DOHH2 (cell line): ENCODE results near the gene ZDHHC16.
A peak's percentile ranks its signal among the peaks of the same experiment; 100 is the strongest.

Experiments
- H3F3A ChIP-seq: fragments of 200-600 bp; sonication (generic), shearing (Covaris generic); 2 replicates; pipeline ENCODE4 v1.6.0; 2016; ENCODE audit warnings: antibody characterized with exemption, mild to moderate bottlenecking; ENCODE audit not compliant: control insufficient read depth, insufficient read depth
- H3K27ac ChIP-seq: fragments of 200-600 bp; sonication (generic); 2 replicates; pipeline ENCODE4 v1.5.1; 2014; ENCODE audit warnings: low read depth, mild to moderate bottlenecking, low read length, moderate library complexity
- H3K27me3 ChIP-seq: fragments of 200-600 bp; sonication (generic); 2 replicates; pipeline ENCODE4 v1.6.1; 2014; ENCODE audit warnings: mild to moderate bottlenecking, low read length, mixed read lengths; ENCODE audit not compliant: control insufficient read depth
- H3K36me3 ChIP-seq: fragments of 200-600 bp; sonication (generic); 2 replicates; pipeline ENCODE4 v1.6.1; 2014; ENCODE audit warnings: mild to moderate bottlenecking, low read length, moderate library complexity, mixed read lengths; ENCODE audit not compliant: control insufficient read depth
- H3K4me1 ChIP-seq: fragments of 200-600 bp; sonication (generic); 2 replicates; pipeline ENCODE4 v1.6.1; 2014; ENCODE audit warnings: mild to moderate bottlenecking, low read length, mixed read lengths; ENCODE audit not compliant: control insufficient read depth
- H3K4me2 ChIP-seq: fragments of 200-600 bp; sonication (generic); 2 replicates; pipeline ENCODE4 v1.6.0; 2014; ENCODE audit warnings: mild to moderate bottlenecking, low read length, moderate library complexity
- H3K4me3 ChIP-seq: fragments of 200-600 bp; sonication (generic); 2 replicates; pipeline ENCODE4 v1.5.1; 2014; ENCODE audit warnings: mild to moderate bottlenecking, low read length, mixed read lengths
- H3K79me2 ChIP-seq: fragments of 200-600 bp; sonication (generic); 2 replicates; pipeline ENCODE4 v1.6.1; 2014; ENCODE audit warnings: mild to moderate bottlenecking, low read length, mixed read lengths; ENCODE audit not compliant: control insufficient read depth
- H3K9me2 ChIP-seq: fragments of 200-600 bp; sonication (generic); replicated peaks from 2 replicates; pipeline ENCODE4 v1.6.1; 2014; ENCODE audit warnings: mild to moderate bottlenecking, low read length, mixed read lengths; ENCODE audit not compliant: control insufficient read depth
- H3K9me3 ChIP-seq: fragments of 200-600 bp; sonication (generic); 2 replicates; pipeline ENCODE4 v1.6.1; 2014; ENCODE audit warnings: antibody characterized with exemption, low read length, mixed read lengths; ENCODE audit not compliant: control insufficient read depth, insufficient read depth
- H4K20me1 ChIP-seq: fragments of 200-600 bp; sonication (generic); 2 replicates; pipeline ENCODE4 v1.6.0; 2014; ENCODE audit warnings: low read depth, mild to moderate bottlenecking, antibody characterized with exemption, low read length, moderate library complexity; ENCODE audit not compliant: control insufficient read depth, insufficient read depth
- EZH2phosphoT487 ChIP-seq: fragments of 200-600 bp; sonication (generic); IDR thresholded peaks from 2 replicates; pipeline ENCODE4 v1.6.1; 2017; ENCODE audit warnings: borderline replicate concordance, mild to moderate bottlenecking, antibody characterized with exemption, low read length, moderate library complexity, mixed read lengths
- TF ChIP-seq, protein P1 (sequence below): fragments of 200-600 bp; sonication (generic); IDR thresholded peaks from one replicate; pipeline ENCODE4 v1.5.1; 2014; ENCODE audit warnings: antibody characterized with exemption, mild to moderate bottlenecking, low read depth, low read length; ENCODE audit not compliant: poor library complexity, severe bottlenecking

The ZDHHC16 gene

DNA sequence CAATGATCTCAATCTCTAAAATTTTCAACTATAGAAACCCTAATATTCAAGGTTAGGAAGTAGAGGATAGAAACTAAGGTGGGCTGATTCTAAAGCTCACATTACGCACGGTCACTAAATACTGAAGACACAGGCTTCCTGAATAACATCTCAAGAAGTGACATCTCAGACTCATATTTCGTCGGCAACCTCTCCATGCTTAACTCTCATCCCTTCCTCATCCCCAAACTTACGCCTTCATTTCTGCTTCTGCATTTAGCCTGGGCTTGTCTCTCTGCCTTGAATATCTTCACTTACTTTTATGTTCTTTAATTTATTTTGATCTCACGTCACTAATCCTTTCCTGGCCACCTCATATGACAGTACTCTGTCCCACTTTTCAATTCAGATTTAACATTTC lies 10.8 kb upstream of the ZDHHC16 start:
- Histone ChIP-seq H4K20me1 (no peaks in the 10 kb centered on the region), H3K4me3 (no peak overlapping the region), H3K36me3 (peaks cover 67% of the 10 kb centered on the region), H3K4me2 (no peak overlapping the region), H3F3A (peaks cover 43% of the 10 kb centered on the region), H3K9me3 (no peaks in the 10 kb centered on the region), H3K4me1 (peaks cover 11% of the 10 kb centered on the region; the same call in 1 of the 2 replicates), H3K27ac (no peak overlapping the region), H3K27me3 (no peaks in the 10 kb centered on the region), H3K9me2 (no peaks in the 10 kb centered on the region), H3K79me2 (peaks cover 13% of the 10 kb centered on the region)
- no peak for TF ChIP-seq EZH2phosphoT487
- TF ChIP-seq, protein P1, sequence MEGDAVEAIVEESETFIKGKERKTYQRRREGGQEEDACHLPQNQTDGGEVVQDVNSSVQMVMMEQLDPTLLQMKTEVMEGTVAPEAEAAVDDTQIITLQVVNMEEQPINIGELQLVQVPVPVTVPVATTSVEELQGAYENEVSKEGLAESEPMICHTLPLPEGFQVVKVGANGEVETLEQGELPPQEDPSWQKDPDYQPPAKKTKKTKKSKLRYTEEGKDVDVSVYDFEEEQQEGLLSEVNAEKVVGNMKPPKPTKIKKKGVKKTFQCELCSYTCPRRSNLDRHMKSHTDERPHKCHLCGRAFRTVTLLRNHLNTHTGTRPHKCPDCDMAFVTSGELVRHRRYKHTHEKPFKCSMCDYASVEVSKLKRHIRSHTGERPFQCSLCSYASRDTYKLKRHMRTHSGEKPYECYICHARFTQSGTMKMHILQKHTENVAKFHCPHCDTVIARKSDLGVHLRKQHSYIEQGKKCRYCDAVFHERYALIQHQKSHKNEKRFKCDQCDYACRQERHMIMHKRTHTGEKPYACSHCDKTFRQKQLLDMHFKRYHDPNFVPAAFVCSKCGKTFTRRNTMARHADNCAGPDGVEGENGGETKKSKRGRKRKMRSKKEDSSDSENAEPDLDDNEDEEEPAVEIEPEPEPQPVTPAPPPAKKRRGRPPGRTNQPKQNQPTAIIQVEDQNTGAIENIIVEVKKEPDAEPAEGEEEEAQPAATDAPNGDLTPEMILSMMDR: no peak

DNA sequence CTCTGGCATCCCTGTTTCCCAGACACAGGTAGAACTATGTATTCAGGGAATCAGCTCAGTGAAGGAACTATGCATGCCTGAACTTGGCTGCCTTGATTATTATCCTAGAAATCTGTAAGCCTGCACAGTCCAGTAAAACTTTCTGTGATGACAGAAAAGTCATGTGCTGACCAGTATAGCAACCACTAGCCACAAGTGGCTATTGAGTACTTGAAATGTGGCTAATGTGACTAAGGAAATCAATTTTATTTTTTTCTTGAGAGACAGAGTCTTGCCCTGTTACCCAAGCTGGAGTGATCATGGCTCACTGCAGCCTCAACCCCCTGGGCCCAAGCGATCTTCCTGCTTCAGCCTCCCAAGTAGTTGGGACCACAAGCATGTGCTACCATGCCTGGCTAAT lies 3.7 kb upstream of the ZDHHC16 start:
- Histone ChIP-seq H3K9me2 (no peaks in the 10 kb centered on the region), H3K4me2 (no peak overlapping the region), H3K4me3 (no peak overlapping the region), H3F3A (no peaks in the 10 kb centered on the region), H3K27me3 (no peaks in the 10 kb centered on the region), H3K9me3 (no peaks in the 10 kb centered on the region), H4K20me1 (0 out of 2 replicates have a peak, but pooled peaks cover 2% of the 10 kb centered on the region), H3K36me3 (peaks cover 57% of the 10 kb centered on the region), H3K4me1 (peaks cover 19% of the 10 kb centered on the region), H3K27ac (no peak overlapping the region), H3K79me2 (peaks cover 44% of the 10 kb centered on the region)
- TF ChIP-seq, protein P1: no peak
- TF ChIP-seq EZH2phosphoT487: no peak

DNA sequence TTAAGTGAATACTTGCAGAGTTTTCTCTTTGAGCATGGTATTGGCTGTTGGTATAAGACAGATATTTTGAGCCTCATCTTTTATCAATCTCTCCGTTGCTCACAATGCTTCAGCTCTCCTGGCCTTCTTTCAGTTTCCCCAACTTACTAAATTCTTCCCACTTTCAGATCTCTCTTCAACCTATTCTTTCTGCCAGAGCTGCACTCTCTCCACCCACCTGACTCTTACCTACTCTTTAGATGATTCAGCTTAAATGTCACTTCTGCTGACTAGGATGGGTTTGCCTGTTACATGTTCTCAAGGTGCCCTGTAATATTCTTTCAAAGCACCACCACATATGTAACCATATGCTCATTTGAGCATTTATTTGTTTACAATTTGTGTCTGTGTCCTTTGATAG lies 1.8 kb upstream of the ZDHHC16 start:
- Histone ChIP-seq H3K9me2 (no peaks in the 10 kb centered on the region), H3F3A (no peaks in the 10 kb centered on the region), H4K20me1 (0 out of 2 replicates have a peak, but pooled peaks cover 7% of the 10 kb centered on the region), H3K27ac (no peak overlapping the region), H3K4me1 (peaks cover 28% of the 10 kb centered on the region), H3K9me3 (no peaks in the 10 kb centered on the region), H3K4me2 (peak overlapping the region; percentile 93), H3K79me2 (peaks cover 64% of the 10 kb centered on the region), H3K4me3 (peak overlapping the region; percentile 96), H3K27me3 (no peaks in the 10 kb centered on the region), H3K36me3 (peaks cover 47% of the 10 kb centered on the region)
- TF ChIP-seq, protein P1: no peak
- no peak for TF ChIP-seq EZH2phosphoT487

DNA sequence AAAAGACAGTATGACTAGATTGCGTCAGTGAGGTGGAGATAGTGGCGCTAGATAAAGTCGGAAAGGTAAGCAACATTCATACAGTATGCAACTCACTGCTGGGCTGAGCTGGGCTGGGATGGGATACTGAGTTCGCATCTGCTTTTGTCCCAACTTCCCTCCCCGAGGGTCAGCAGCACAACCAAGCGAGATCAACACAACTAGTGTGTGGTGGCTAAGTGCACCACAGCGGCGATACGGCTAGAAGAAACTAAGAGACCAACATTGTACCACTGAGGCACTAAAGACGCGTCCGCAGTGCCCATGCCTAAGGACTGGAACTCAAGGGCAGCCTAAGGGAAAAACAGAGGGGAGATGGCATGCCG lies 636 bp upstream of the ZDHHC16 start:
- Histone ChIP-seq H3K79me2 (peaks cover 71% of the 10 kb centered on the region), H3K4me1 (peaks cover 28% of the 10 kb centered on the region), H3K4me3 (peak overlapping the region; percentile 96), H3K9me2 (no peaks in the 10 kb centered on the region), H3F3A (no peaks in the 10 kb centered on the region), H4K20me1 (0 out of 2 replicates have a peak, but pooled peaks cover 7% of the 10 kb centered on the region), H3K4me2 (peak overlapping the region; percentile 93), H3K36me3 (peaks cover 45% of the 10 kb centered on the region), H3K9me3 (no peaks in the 10 kb centered on the region), H3K27ac (no peak overlapping the region), H3K27me3 (no peaks in the 10 kb centered on the region)
- TF ChIP-seq, protein P1: no peak
- no peak for TF ChIP-seq EZH2phosphoT487
